Mucosa of descending colon (tissue), 3 donors: ENCODE data around the gene MCUB. TPM values are rescaled to one million over a fixed set of nuclear protein-coding genes. Genes with fewer than 3 reads are reported as not detected.

Experiments used
- ATAC-seq: fragments of 200-7000 bp; cut with Tn5 transposase; one replicate; pipeline ENCODE4 v1.9.1; 2020; ENCODE audit warnings: mild to moderate bottlenecking, moderate library complexity
- DNase-seq, 3 donors: peaks; one replicate each; pipeline ENCODE4 v3.0.0-alpha.2; 2020
- H3K36me3 ChIP-seq: fragments of 200-600 bp; one replicate; pipeline ENCODE4 v1.8.0; 2021; ENCODE audit warnings: low read depth, mild to moderate bottlenecking
- H3K4me1 ChIP-seq: fragments of 200-600 bp; one replicate; pipeline ENCODE4 v1.8.0; 2021; ENCODE audit warnings: low read depth, mild to moderate bottlenecking
- H3K4me3 ChIP-seq: fragments of 200-600 bp; one replicate; pipeline ENCODE4 v1.8.0; 2021; ENCODE audit warnings: mild to moderate bottlenecking
- H3K9me3 ChIP-seq: fragments of 200-600 bp; one replicate; pipeline ENCODE4 v1.8.0; 2021; ENCODE audit warnings: mild to moderate bottlenecking
- CTCF ChIP-seq: fragments of 200-600 bp; IDR thresholded peaks from one replicate; pipeline ENCODE4 v1.8.0; 2022; ENCODE audit warnings: antibody characterized with exemption, mild to moderate bottlenecking
- intact Hi-C, 2 donors: fragments of 100-400 bp; cut with DNase I in 1 of 2; cut with micrococcal nuclease in 1 of 2; formaldehyde crosslinking; loops; one replicate each; pipeline versions ENCODE4 v1.11.0 to v1.11.1; 2022; cut with DNase I, micrococcal nuclease
- total RNA-seq, 3 donors: library from RNA; stranded (reverse); fragmentation: NEBNext Ultra II Directional in 2 of 3; extraction: Animal tissue kit (Norgen Biotek cat#: 25700) in 2 of 3; gene quantifications; one replicate each; pipeline versions ENCODE4 v1.2.1 to v1.2.4, GENCODE V29; 2021 to 2023
- donor health status: DM: no; HTN: no; CAD: no; lungs with moderate emphysema.
- donor health status: DM: no; HTN: no; CAD: no.
- donor health status: DM: no; HTN: yes; CAD: no.

Gene MCUB
- total RNA-seq, 3 donors from 2014 or later, result 2.7 to 11.5 (median 6.6) TPM

- no peak overlapping the region for H3K4me3 ChIP-seq
- ATAC-seq (no peak), DNase-seq (no peak)
- no peaks in the 10 kb centered on the region for H3K36me3 ChIP-seq
- no peaks in the 10 kb centered on the region for H3K4me1 ChIP-seq
- peaks cover 4% of the 10 kb centered on the region for H3K9me3 ChIP-seq
- TF ChIP-seq CTCF, result no peak
- intact Hi-C loops, result no loop called here
These were observed 39.1 kb downstream of the MCUB start for GRCh38 chr4:109599046-109599652.

- no peak overlapping the region for H3K4me3 ChIP-seq
- ATAC-seq, result no peak
- DNase-seq, result no peak
- H3K4me1 ChIP-seq, result no peaks in the 10 kb centered on the region
- intact Hi-C loops, result no loop called here
- no peak for TF ChIP-seq CTCF
- no peaks in the 10 kb centered on the region for H3K36me3 ChIP-seq
- peaks cover 4% of the 10 kb centered on the region for H3K9me3 ChIP-seq
These were observed 40.4 kb downstream of the MCUB start for GRCh38 chr4:109600431-109600830.

- Histone ChIP-seq H3K4me1 (no peaks in the 10 kb centered on the region), H3K36me3 (no peaks in the 10 kb centered on the region), H3K4me3 (no peak overlapping the region), H3K9me3 (peaks cover 4% of the 10 kb centered on the region)
- no peak for ATAC-seq
- DNase-seq, result no peak
- no peak for TF ChIP-seq CTCF
- intact Hi-C loops, result no loop called here
These were observed 41.3 kb downstream of the MCUB start for GRCh38 chr4:109601336-109601735.

- intact Hi-C loops, result no loop called here
- ATAC-seq, result no peak
- Histone ChIP-seq H3K4me3 (no peak overlapping the region), H3K9me3 (peaks cover 9% of the 10 kb centered on the region), H3K4me1 (no peaks in the 10 kb centered on the region), H3K36me3 (no peaks in the 10 kb centered on the region)
- TF ChIP-seq CTCF, result no peak
- no peak for DNase-seq
These were observed 47.9 kb downstream of the MCUB start for GRCh38 chr4:109607976-109608375.

- intact Hi-C loops, result no loop called here
- TF ChIP-seq CTCF, result no peak
- Histone ChIP-seq H3K4me3 (no peak overlapping the region), H3K36me3 (no peaks in the 10 kb centered on the region), H3K4me1 (no peaks in the 10 kb centered on the region), H3K9me3 (peaks cover 6% of the 10 kb centered on the region)
- ATAC-seq, result no peak
- DNase-seq, result no peak
These were observed 48.8 kb downstream of the MCUB start for GRCh38 chr4:109608879-109609278.

- TF ChIP-seq CTCF, result no peak
- no peak for ATAC-seq
- intact Hi-C loops, result no loop called here
- Histone ChIP-seq H3K4me3 (no peak overlapping the region), H3K9me3 (peaks cover 6% of the 10 kb centered on the region), H3K36me3 (no peaks in the 10 kb centered on the region), H3K4me1 (no peaks in the 10 kb centered on the region)
- no peak for DNase-seq
These were observed 49.4 kb downstream of the MCUB start for GRCh38 chr4:109609431-109609830.
